Left renal pelvis (tissue), 4 donors: Measurements from ENCODE around the gene NDUFB11. TPM values are rescaled to one million over a fixed set of nuclear protein-coding genes. Genes with fewer than 3 reads are reported as not detected.

Experiments used
- DNase-seq, 4 donors: peaks; one replicate each; pipeline ENCODE4 v3.0.0-alpha.2; 2013; ENCODE audit warnings: low read depth in 4 of 4, low spot score in 3 of 4
- polyA plus RNA-seq, 4 donors: library from polyadenylated mRNA; unstranded; fragments of 120-200 nt; gene quantifications; one replicate each; pipeline ENCODE4 v1.2.1, GENCODE V29; 2013; ENCODE audit not compliant: insufficient read length in 4 of 4

NDUFB11 gene
- polyA plus RNA-seq, 4 donors: 70.9 to 122 (median 93.6) TPM

DNA sequence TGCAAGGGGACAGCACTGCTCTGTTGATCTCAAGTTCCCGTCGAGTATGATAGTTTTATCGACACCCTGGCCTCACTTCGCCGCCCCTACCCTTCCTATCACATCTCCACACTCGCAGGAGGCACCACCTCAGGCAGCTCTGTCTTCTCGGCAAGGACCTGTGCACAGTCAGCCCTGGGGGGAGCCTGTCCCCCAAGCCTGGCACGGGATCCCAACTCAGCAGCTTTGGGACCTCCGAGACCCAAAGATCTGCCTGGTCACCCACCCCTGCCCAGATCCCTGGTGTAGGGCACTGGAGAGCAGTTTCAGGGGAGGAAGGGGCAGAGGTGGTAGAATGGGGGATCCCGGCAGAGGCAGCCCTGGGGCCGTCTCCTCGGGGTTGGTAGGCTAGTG, 31.1 kb upstream of the NDUFB11 start:
- no peak for DNase-seq

GRCh38 chrX:47174846-47175587, 30.5 kb upstream of the NDUFB11 start:
- no peak for DNase-seq

GRCh38 chrX:47174376-47174775, 29.9 kb upstream of the NDUFB11 start:
- DNase-seq: no peak

GRCh38 chrX:47172971-47173792, 28.7 kb upstream of the NDUFB11 start:
- DNase-seq: no peak

DNA sequence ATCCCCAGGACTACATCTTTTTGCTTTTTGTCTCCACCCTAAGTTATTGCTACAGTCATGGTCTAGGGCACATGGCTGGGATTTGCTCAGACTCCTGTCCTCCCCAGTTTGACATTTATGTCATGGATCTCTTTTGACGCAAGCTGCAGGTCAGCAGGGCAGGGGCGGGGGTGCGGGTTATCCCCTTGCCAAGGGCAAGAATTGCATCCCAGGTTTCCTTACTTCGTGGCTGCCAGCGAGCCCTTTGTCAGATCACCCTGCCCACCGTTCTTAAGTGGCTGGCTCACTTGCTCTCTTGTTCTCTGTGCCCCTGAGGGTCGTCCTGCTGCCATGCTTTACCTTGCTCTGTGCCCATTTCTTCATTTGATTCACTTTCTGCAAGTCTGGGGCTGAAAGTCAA, 28.0 kb upstream of the NDUFB11 start:
- no peak for DNase-seq

GRCh38 chrX:47171996-47172395, 27.5 kb upstream of the NDUFB11 start:
- DNase-seq: no peak

DNA sequence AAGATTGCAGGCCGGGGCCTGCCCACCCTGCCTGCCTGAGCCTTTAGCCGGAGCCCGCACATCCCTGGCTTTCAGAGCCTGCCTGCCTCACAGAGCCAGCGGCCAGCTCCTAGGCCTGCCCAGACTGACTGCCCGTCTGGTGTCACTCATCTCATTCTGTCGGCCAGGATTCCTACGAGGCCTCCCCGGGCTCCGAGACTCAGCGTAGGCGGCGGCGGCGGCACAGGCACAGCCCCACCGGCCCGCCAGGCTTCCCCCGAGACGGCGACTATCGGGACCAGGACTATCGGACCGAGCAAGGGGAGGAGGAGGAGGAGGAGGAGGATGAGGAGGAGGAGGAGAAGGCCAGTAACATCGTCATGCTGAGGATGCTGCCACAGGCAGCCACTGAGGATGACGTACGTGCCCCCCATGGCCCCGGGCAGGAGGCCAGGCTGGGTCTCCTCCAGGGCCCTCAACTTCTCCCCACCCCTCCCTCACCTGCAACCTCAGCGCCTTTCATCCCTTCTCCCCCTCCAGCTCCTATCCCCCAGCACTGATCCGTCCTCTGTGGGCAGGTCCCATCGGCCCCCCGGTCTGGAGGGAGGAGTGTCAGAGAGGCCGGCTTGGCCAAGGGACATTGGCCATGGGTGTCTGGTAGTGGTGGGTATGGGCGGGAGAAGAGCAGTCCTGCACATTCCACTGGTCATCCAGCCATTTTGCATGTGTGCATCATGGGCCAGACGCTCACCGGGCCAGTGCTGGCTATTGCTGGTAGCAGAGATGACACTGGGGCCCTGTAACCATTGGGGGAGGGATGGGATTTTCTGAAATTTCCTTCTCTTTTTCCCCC, 26.6 kb upstream of the NDUFB11 start:
- no peak for DNase-seq

DNA sequence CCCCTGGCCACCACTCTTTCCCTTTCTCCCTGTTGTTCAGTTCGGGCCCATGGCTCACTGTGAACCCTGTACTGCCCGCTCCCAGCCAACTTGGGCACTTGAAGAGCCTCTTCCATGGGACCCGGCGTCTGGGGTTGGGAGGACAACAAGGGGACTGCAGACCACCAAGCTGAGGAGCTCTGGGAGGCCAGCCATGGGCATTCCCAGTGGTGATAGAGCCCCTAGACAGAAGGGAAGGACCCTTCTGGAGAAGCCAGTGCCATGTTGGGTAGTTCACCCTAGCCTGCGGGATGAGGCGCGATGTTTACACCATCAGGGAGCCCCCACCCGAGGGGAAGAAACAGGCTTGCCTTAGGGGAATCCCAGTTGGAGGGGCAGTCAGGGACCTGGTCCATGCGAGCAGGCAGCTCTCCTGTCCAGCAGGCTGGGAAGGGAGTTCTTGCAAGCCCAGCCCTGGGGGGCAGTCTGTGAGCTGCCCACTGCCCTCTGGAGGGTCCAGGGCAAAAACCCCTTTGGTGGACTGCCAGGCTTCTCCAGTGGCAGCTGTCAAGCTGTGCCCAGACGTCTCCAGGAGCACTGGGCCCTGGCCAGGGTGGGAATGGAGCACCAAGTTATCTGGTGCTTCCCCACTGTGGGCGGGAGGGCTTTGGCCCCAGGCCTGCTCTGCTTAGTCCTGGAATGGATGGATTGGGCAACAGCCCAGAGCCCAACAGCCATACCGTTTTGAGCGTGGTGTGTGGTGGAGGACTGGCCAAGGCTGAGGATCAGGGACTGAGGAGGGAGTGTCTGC, 25.4 kb upstream of the NDUFB11 start:
- no peak for DNase-seq

- DNase-seq: no peak
These were observed 24.8 kb upstream of the NDUFB11 start for GRCh38 chrX:47169273-47169672.

DNA sequence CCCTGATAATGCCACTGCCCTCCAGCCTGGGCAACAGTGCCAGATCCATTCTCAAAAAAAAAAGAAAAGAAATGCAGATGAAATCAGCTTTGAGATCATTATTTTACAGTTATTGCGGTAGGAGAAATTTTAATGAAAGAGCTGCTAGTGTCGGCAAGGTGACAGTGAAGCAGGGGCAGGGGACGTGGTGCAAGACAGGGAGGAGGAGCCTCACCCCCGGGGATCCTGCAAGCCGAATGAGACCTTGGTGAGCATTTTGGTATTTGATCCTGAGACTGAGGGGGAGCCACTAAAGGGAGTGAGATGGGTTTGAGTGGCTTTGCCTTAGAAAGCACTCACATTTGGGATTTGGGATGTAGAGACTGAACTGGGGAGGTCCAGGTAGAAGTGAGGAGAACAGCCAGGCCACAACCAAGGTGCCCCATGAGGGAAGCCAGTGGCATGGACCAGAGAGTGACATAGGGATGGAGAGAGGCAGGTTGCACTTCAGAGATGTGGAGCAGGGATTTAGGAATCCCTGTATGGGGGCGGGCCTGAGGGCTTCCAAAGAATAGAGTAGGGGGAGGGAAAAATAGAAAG, 24.1 kb upstream of the NDUFB11 start:
- DNase-seq: no peak

GRCh38 chrX:47166126-47166525, 21.6 kb upstream of the NDUFB11 start:
- no peak for DNase-seq

DNA sequence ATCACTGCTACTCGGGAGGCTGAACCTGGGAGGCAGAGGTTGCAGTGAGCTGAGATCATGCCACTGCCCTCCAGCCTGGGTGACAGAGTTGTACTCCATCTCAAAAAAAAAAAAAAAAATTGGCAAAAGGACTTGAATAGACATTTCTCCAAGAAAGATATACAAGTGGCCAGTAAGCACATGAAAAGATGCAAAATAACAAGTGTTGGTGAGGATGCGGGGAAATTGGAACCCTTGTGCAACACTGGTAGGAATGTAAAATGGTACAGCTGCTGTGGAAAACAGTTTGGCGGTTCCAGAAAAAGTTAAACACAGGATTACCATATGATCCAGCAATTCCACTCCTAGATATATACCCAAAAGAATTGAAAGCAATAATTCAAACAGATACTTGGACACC, 19.9 kb upstream of the NDUFB11 start:
- DNase-seq: no peak

DNA sequence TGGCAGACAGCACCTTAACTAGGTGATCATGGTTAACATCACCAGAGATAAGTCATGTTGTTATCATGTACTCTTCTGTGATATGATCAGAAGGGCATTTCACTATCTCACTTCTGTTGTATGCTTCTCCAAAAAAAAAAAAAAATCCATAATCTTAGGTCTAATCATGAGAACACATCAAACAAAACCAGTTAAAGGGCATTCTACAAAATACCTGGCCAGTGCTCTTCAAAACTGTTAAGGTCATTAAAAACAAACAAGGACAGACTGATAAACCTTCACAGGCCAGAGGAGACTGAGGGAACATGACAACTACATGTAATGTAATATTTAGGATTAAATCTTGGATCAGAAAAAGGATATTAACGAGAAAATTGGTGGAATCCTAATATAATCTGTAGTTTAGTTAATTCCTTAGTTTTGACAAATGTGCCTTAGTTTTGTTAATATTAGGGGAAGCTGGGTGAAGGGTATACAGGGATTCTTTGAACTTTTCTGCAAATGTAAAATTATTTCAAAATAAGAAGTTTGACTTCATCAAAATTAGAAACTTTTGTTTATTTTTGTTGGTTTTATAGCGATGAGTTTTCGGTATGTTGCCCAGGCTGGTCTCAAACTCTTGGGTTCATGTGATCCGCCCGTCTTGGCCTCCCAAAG, 18.6 kb upstream of the NDUFB11 start:
- DNase-seq: no peak

- no peak for DNase-seq
These were observed 16.3 kb upstream of the NDUFB11 start for GRCh38 chrX:47160781-47161180.

GRCh38 chrX:47158781-47159180, 14.3 kb upstream of the NDUFB11 start:
- no peak for DNase-seq

DNA sequence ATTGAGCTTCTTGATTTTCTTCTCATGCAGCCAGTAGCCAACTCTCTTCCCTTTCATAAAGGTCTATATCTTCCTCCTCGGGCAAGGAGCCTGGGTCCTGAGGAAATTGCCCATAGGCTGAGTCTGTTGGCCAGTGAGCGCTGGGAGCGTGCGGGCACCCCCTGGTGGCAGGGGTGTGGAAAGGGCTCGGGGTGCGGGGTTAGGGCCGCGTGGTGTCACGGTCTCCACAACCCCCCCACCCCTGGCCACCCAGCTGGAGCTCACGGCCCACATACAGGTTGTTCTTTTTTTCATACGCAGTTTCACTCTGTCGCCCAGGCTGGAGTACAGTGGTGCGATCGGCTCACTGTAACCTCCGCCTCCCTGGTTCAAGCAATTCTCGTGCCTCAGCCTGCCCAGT, 13.6 kb upstream of the NDUFB11 start:
- no peak for DNase-seq

GRCh38 chrX:47156611-47157520, 12.4 kb upstream of the NDUFB11 start:
- DNase-seq: no peak

DNA sequence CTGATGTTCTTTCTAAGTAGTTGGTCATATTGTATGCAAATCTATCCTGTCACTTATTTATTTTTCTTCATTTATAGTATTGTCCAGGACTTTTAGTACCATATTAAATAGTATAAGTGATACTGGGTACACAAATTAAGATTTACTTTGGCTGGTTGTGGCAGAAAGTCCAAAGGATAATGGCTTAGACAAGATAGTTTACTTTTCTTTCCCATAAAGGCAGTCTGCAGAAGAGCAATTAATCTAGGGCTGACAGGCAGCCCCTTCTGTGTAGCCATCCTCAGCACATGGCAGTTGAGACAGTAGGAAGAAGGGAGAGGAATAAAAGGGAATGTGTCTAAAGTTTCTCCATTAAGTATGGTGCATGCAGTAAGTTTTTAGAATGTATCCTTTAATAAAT, 6.9 kb upstream of the NDUFB11 start:
- DNase-seq: no peak

- DNase-seq: no peak
These were observed 4.4 kb upstream of the NDUFB11 start for GRCh38 chrX:47148946-47149345.
